GM19463 (cell line): ENCODE results near the gene SLC27A2.
"Not testable (repeated sequence)": the region's sequence is repeated elsewhere in the genome, so short reads cannot be mapped to it uniquely, and the experiment has no call there.

Experiments used
- ATAC-seq: cut with Tn5 transposase; IDR thresholded peaks from one replicate; pipeline ENCODE4 v1.9.1; 2021; ENCODE audit warnings: mild to moderate bottlenecking, moderate library complexity; ENCODE audit not compliant: unreplicated experiment

Gene SLC27A2

DNA sequence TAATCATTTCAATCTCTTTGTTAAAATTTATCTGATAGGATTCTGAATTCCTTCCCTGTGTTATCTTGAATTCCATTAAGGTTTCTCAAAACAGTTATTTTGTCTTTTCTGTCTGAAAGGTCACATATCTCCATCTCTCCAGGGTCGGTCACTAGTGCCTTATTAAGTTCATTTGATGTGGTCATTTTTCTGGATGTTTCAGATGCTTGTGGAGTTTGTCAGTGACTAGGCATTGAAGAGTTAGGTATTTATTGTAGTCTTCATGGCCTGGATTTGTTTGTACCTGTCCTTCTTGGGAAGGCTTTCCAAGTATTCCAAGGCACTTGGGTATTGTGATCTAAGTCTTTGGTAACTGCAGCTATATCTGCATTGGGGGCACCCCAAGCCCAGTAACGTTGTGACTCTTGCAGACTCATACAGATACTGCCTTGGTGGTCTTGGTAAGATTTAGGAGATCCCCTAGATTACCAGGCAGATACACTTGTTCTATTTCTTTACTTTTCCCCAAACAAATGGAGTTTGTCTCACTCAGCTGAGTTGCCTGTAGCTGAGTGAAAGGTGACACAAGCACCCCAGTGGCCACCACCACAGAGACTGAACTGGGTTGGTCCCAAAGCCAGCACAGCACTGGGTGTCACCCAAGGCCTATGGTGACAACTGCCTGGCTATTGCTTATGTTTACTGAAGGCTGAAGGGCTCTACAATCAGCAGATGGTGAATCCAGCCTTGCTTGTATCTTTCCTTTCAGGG is 18.9 kb upstream of the SLC27A2 start:
- no peak for ATAC-seq

GRCh38 chr15:50163719-50164410 is 18.1 kb upstream of the SLC27A2 start:
- no peak for ATAC-seq

- no peak for ATAC-seq
Measured at GRCh38 chr15:50164458-50164857, 17.5 kb upstream of the SLC27A2 start.

DNA sequence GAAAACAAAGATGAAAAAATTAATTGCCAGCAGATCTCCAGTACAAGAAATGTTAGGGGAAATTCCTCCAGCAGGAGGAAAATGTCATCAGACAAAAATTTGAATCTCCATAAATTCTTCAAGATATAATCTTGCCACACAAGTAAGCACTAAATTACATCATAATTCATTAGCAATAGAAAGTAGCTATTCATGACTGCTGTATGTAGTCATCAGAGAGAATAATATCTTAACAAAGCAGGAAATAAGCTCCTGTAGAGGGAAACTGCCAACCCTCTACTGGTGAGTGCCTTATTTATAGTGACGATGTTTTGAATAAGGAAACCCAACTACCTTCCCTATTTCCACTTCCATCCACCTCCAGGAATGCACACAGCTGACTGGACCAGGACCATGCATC is 15.8 kb upstream of the SLC27A2 start:
- ATAC-seq = no peak

DNA sequence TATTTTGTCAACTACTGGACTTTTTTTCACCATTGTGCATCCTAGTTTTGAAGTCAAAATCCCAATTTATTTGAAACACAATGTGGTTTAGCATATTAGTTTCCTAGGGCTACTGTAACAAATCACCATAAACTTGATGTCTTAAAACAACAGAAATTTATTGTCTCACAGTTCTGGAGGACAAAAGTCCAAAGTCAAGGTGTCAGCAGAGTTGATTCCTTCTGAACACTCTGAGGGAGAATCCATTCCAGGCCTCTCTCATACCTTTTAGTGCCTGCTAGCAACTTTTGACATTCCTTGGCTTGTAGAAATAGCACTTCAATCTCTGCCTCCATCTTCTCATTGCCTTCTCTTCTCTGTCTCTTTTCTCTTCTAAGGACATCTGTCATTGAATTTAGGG is 14.9 kb upstream of the SLC27A2 start:
- no peak for ATAC-seq

DNA sequence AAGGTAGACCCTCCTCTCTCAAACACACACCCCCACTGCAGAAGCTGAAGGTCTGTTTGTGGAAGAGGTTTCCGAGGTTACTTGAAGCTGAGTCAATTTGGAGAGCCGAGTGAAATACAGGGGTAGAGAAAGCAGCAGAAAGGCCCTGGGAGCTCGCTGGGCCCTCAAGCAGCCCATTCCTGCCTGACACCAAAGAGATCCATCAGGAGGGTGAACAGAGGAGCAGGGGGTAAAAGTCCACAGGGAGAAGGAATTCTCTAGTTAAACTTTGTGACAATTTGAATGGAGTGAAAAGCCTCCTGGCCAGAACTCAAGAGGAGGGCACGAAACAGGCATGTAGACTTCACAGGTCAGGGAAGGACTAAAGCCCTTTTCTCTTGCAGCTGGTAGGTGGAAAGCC is 13.6 kb upstream of the SLC27A2 start:
- ATAC-seq = no peak

DNA sequence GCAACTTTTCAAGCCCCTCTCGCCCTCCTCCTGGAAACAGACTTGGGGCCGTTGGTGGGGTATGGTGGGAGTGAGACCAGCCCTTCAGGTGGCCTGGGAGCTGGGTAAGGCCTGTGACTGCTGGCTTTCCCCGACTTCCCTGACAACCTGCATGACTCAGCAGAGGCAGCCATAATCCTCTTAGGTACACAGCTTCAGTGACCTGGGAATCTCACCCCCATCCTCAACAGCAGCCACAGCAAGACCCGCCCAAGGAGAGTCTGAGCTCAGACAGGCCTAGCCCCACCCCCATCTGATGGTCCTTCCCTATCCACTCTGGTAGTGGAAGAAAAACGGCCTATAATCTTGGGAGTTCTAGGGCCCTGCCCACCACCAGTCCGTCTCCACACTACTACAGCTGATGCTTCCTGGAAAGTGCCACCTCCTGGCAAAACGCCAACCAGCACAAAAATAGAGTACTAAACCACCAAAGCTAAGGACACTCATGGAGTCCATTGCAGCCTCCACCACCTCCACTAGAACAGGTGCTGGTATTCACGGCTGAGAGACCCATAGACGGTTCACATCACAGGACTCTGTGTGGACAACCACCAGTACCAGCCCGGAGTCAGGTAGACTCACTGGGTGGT is 13.1 kb upstream of the SLC27A2 start:
- ATAC-seq = no peak

DNA sequence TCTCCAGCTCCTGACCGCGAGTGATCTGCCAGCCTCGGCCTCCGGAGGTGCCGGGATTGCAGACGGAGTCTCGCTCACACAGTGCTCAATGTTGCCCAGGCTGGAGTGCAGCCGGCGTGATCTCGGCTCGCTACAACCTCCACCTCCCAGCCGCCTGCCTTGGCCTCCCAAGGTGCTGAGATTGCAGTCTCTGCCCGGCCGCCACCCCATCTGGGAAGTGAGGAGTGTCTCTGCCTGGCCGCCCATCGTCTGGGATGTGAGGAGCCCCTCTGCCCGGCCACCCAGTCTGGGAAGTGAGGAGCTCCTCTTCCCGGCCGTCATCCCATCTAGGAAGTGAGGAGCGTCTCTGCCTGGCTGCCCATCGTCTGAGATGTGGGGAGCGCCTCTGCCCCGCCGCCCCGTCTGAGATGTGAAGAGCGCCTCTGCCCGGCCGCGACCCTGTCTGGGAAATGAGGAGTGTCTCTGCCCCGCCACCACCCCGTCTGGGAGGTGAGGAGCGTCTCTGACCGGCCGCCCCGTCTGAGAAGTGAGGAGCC is 9.6 kb upstream of the SLC27A2 start:
- not testable (repeated sequence) for ATAC-seq

DNA sequence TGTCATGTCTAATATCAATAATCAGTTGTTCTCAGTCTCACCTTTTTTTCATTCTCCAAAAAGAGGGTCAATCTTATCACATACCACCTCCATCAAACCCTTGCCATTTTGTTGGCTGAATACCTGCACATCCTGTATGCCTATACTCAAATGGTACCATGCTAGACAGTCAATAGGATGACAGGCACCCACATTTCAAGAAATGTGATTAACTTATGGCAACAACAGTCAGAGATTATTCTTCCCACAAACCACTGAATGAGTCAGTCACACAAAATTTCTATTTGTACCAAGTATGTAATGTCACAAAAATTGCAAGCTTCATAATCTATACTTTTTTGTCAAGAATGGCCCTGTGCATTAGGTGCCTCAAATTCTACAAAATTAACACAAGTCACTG is 5.1 kb upstream of the SLC27A2 start:
- ATAC-seq = no peak

- ATAC-seq = no peak
Measured at GRCh38 chr15:50180091-50180490, 1.9 kb upstream of the SLC27A2 start.

DNA sequence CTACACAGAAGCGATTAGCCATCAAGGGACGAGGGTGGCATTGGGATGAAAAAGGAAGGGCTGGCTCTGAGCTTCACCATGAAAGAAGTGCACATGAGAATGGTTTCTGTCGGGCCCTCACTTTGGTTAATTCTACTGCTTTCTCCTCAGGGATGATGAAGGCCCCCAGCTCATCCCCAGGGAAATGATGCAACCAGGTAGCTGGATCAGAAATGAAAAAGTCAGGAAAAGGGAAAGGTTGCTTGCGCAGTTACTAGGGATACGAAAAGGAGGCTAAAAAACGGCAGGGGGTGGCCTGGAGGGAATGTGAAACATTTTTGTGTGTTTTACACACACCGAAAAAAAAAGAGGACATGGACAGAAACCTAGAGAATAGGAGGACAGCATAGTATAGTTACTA is 1.4 kb upstream of the SLC27A2 start:
- no peak for ATAC-seq

- no peak for ATAC-seq
Measured at GRCh38 chr15:50181201-50181968, 611 bp upstream of the SLC27A2 start.

DNA sequence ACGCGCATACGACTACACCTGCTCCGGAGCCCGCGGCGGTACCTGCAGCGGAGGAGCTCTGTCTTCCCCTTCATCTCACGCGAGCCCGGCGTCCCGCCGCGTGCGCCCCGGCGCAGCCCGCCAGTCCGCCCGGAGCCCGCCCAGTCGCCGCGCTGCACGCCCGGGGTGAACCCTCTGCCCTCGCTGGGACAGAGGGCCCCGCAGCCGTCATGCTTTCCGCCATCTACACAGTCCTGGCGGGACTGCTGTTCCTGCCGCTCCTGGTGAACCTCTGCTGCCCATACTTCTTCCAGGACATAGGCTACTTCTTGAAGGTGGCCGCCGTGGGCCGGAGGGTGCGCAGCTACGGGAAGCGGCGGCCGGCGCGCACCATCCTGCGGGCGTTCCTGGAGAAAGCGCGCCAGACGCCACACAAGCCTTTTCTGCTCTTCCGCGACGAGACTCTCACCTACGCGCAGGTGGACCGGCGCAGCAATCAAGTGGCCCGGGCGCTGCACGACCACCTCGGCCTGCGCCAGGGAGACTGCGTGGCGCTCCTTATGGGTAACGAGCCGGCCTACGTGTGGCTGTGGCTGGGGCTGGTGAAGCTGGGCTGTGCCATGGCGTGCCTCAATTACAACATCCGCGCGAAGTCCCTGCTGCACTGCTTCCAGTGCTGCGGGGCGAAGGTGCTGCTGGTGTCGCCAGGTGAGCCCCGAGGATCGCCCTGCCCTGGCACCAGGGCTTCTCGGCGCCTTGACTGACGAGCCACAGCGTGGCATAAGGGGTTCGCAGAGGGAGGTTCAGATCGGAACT is 420 bp downstream of the SLC27A2 start:
- ATAC-seq = peak; percentile 52

- peak; percentile 44 for ATAC-seq
Measured at GRCh38 chr15:50183112-50183794, 1.3 kb downstream of the SLC27A2 start.

GRCh38 chr15:50184863-50185504 is 3.0 kb downstream of the SLC27A2 start:
- no peak for ATAC-seq

GRCh38 chr15:50186090-50186489 is 4.1 kb downstream of the SLC27A2 start:
- ATAC-seq = no peak

- ATAC-seq = no peak
Measured at GRCh38 chr15:50186752-50187151, 4.8 kb downstream of the SLC27A2 start.

DNA sequence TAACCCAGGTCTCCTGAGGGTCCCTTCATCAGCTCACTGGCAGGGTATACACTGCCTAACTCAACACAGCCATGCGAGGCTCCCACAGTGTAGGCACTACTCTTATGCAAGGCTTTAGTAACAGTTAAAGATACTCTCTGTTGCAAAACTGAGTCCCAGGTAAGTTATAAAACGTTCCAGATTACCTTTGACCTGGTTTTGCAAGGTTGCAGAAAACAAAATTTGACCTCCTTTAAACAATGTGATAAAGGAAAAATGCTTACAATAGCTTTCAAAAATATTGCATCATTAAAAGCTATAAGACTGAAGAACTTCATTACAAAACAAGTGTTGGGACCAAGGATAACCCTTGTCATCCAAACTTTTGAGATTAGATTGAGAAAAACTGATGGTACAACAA is 5.5 kb downstream of the SLC27A2 start:
- ATAC-seq = no peak

GRCh38 chr15:50187997-50188396 is 6.0 kb downstream of the SLC27A2 start:
- no peak for ATAC-seq
